GM10266 (cell line): ENCODE measurements around the gene MRTFB.
"Not testable (repeated sequence)": the region's sequence is repeated elsewhere in the genome, so short reads cannot be mapped to it uniquely, and the experiment has no call there.

Source experiments
- DNase-seq: peaks from one replicate; pipeline ENCODE4 v3.0.0; 2012; ENCODE audit errors: extremely low spot score
- TF ChIP-seq, protein P1 (sequence below): IDR thresholded peaks from 2 replicates; pipeline ENCODE4 v1.5.1; 2012; ENCODE audit warnings: mild to moderate bottlenecking, low read depth; ENCODE audit not compliant: control insufficient read depth, insufficient read depth; ENCODE audit errors: missing control alignments

Gene MRTFB

DNA sequence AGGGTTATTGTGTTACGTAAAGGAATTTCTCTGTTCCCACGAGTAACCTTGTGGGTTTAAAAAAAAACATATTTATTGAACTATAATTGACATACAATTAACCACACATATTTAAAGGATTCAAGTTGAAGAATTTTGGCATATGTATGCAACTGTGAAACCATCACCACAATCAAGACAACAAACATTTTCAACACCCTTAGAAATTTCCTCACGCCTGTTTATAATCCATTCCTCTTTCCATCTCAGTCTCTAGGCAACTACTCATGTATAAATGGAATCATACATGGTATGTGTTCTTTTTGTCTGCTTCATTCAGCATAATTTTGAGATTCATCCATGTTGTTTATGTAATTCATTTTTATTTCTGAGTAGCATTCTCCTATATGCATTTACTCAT lies 104.0 kb downstream of the MRTFB start:
- TF ChIP-seq, protein P1, sequence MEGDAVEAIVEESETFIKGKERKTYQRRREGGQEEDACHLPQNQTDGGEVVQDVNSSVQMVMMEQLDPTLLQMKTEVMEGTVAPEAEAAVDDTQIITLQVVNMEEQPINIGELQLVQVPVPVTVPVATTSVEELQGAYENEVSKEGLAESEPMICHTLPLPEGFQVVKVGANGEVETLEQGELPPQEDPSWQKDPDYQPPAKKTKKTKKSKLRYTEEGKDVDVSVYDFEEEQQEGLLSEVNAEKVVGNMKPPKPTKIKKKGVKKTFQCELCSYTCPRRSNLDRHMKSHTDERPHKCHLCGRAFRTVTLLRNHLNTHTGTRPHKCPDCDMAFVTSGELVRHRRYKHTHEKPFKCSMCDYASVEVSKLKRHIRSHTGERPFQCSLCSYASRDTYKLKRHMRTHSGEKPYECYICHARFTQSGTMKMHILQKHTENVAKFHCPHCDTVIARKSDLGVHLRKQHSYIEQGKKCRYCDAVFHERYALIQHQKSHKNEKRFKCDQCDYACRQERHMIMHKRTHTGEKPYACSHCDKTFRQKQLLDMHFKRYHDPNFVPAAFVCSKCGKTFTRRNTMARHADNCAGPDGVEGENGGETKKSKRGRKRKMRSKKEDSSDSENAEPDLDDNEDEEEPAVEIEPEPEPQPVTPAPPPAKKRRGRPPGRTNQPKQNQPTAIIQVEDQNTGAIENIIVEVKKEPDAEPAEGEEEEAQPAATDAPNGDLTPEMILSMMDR: no peak
- no peak for DNase-seq

DNA sequence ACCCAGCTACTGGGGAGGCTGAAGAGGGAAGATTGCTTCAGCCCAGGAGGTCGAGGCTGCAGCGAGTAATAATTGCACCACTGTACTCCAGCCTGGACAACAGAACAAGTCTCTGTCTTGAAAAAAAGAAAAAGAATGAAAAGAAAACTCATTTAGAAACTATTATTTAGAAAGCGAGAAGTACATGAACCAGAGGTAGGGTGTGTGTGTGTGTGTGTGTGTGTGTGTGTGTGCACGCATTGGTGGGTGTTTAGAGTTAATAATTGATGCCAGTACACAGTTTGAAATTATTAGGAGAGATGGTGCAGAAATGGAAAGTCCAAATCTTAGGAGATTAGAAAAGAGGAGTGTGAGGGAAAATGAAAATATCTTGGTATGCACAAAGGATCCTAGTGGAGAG lies 106.6 kb downstream of the MRTFB start:
- DNase-seq: no peak
- TF ChIP-seq, protein P1: no peak

DNA sequence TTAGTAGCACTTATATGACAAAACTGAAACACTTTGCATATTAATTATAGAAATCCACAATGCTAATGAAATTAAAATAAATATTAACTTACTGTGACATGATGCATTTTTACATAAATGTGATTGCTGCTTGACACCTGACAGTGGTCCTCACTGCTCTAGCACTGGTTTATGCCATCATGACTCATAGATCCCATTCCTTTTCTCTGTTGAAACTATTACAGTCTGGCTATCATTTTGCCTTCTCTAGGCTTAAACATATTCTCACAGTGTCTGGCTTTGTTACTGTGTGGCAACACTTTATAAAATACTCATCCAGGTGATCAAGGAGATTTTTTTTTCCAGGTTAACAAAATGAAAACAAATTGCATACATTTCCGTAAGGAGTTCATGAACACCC lies 108.0 kb downstream of the MRTFB start:
- no peak for DNase-seq
- TF ChIP-seq, protein P1: no peak

DNA sequence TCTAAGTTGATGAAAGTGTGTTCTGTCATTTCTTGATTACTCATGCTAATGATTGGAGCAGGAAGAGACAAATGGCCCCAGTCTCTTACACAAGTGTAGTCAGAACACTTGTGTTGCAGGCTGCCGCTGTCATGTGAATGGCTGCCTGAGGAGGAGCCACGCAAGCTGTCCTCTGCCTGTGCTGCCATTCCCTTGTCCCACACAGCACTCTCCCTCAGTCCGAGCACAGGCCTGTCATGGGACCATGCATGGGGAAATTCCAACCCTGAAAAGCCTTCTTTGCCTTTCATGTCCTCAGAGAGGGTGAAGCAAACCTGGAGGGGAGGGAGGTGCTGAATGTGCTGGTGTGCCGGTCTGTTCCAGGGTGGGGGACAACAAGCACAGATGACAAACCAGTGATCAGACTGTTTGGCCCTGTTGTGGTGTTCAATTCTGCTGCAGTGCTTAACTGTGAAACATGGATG lies 109.4 kb downstream of the MRTFB start:
- no peak for DNase-seq
- TF ChIP-seq, protein P1: no peak

DNA sequence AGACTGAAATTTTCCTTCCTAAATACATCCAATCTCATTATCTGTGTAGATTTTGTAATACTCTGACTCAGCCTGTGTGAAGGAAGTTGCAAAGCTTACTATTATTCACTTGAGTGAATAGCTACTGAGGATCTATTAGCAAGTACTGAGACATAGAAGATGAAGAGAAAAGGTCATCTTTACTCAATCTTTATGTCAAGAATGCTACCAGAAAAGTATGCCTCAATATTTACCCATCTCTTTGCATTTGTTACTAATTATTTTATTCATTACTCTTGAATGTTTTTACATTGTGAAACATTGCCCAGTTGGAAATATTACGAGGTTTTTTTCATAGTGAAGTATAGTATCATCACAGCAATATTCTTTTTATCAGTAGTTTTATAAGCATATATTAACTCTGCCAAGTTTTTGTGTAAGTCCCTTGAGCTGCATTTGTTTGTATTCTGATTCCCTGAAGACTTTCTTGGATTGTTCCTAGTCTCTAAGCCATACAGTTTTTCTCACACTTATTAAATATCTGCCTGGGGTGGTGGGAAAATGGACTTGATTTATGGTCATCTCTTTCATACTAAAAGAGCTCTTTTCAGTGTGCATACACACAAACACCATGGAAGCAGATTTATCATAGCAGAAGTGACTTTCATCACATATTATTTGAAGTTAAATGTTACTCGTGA lies 110.4 kb downstream of the MRTFB start:
- TF ChIP-seq, protein P1: no peak
- DNase-seq: no peak

DNA sequence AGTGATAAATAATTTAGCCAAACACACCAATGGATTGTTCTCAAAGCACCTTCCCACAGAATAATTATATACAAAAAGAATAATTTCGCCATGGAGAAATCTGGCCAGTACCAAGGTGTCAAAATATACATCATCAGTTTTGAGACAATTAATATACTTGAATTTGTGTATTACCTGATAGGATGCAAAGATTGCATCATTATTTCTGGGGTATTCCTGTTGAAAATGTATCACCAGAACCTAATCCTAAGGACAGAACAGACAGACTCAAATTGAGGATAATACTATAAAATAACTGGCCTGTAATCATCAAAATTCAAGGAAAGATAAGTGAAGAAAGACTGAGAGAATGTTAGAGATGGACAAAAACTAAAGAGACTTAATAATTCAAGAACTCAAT lies 111.9 kb downstream of the MRTFB start:
- TF ChIP-seq, protein P1: no peak
- no peak for DNase-seq

DNA sequence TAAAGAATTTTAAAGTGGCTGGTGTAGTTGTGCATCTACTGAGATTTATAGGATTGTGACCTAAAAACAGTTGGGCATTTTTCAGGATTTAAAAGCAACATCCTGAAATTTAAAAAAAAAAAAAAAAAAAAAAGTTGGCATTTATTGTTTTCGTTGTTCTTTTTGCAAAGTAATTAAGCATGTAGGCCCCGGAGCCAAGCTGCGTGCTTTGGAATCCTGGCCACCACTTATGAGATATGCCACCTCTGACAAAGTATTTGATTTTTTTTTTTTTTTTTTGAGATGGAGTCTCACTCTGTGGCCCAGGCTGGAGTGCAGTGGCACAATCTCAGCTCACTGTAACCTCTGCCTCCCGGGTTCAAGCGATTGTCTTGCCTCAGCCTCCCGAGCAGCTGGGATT lies 112.8 kb downstream of the MRTFB start:
- DNase-seq: not testable (repeated sequence)
